ENCODE measurements around the gene GALNT1. TPM values are rescaled to one million over a fixed set of nuclear protein-coding genes. Genes with fewer than 3 reads are reported as not detected.

The GALNT1 gene
- total RNA-seq, 4 donors from 2014 or later, result 38.7 to 52.1 (median 46.8) TPM

- no peak for ATAC-seq
- 74 to 100% methylated on average over 2 to 5 of the region's 5 CpGs for WGBS, 2 donors (ENCODE audit: low coverage in 1 of 2)
- no peak for TF ChIP-seq CTCF (IDR thresholded peaks at IDR 0.05)
- TF ChIP-seq EP300 (IDR thresholded peaks at IDR 0.05), result no peak
- TF ChIP-seq POLR2A (IDR thresholded peaks at IDR 0.05), result no peak
- no peak for TF ChIP-seq POLR2AphosphoS5 (IDR thresholded peaks at IDR 0.05)
Observed at GRCh38 chr18:35637227-35637626, 55.7 kb downstream of the GALNT1 start.

GRCh38 chr18:35639296-35639695, 57.8 kb downstream of the GALNT1 start:
- no peaks in the 10 kb centered on the region for H3K9me3 ChIP-seq
- no peak for ATAC-seq
- TF ChIP-seq POLR2A (IDR thresholded peaks at IDR 0.05), result no peak
- TF ChIP-seq EP300 (IDR thresholded peaks at IDR 0.05), result no peak
- no peak for TF ChIP-seq CTCF (IDR thresholded peaks at IDR 0.05)
- no peak for TF ChIP-seq POLR2AphosphoS5 (IDR thresholded peaks at IDR 0.05)
- no peak overlapping the region for H3K27ac ChIP-seq
- peaks cover 0 to 8% (median 7%) of the 10 kb centered on the region in 3 donors for H3K4me1 ChIP-seq
- 92 to 95% methylated on average over 2 to 4 of the region's 4 CpGs for WGBS, 2 donors (ENCODE audit: low coverage in 1 of 2)
- H3K4me3 ChIP-seq, result no peak overlapping the region
- no peaks in the 10 kb centered on the region for H3K36me3 ChIP-seq
- no peaks in the 10 kb centered on the region for H3K27me3 ChIP-seq

More at GRCh38 chr18:35637227-35637626, 55.7 kb downstream of the GALNT1 start:
- Histone ChIP-seq H3K27ac (no peak overlapping the region), H3K4me3 (no peak overlapping the region), H3K36me3 (no peaks in the 10 kb centered on the region), H3K27me3 (no peaks in the 10 kb centered on the region), H3K9me3 (no peaks in the 10 kb centered on the region), H3K4me1 (peaks cover 0 to 9% (median 7%) of the 10 kb centered on the region in 3 donors)

GRCh38 chr18:35641467-35641866, 59.9 kb downstream of the GALNT1 start:
- H3K36me3 ChIP-seq, result peaks cover 0 to 4% of the 10 kb centered on the region in 2 donors
- H3K27me3 ChIP-seq, result no peaks in the 10 kb centered on the region
- TF ChIP-seq EP300 (IDR thresholded peaks at IDR 0.05) (no peak), POLR2A (IDR thresholded peaks at IDR 0.05) (no peak), POLR2AphosphoS5 (IDR thresholded peaks at IDR 0.05) (no peak), CTCF (IDR thresholded peaks at IDR 0.05) (no peak)
- H3K4me1 ChIP-seq, result no peaks in the 10 kb centered on the region
- no peak for ATAC-seq
- no peak overlapping the region for H3K4me3 ChIP-seq
- 97% methylated on average over 4 of the region's 4 CpGs for WGBS, 2 donors (ENCODE audit: low coverage in 1 of 2)
- H3K9me3 ChIP-seq, result no peaks in the 10 kb centered on the region
- no peak overlapping the region for H3K27ac ChIP-seq

GRCh38 chr18:35641916-35642315, 60.4 kb downstream of the GALNT1 start:
- Histone ChIP-seq H3K36me3 (peaks cover 0 to 6% of the 10 kb centered on the region in 2 donors), H3K4me3 (no peak overlapping the region), H3K27me3 (no peaks in the 10 kb centered on the region), H3K27ac (no peak overlapping the region), H3K9me3 (no peaks in the 10 kb centered on the region), H3K4me1 (no peaks in the 10 kb centered on the region)
- no peak for ATAC-seq
- 92 to 97% methylated on average over 3 of the region's 3 CpGs for WGBS, 2 donors (ENCODE audit: low coverage in 1 of 2)
- TF ChIP-seq CTCF (IDR thresholded peaks at IDR 0.05) (no peak), EP300 (IDR thresholded peaks at IDR 0.05) (no peak)

- Histone ChIP-seq H3K9me3 (no peaks in the 10 kb centered on the region), H3K27ac (no peak overlapping the region), H3K27me3 (no peaks in the 10 kb centered on the region), H3K4me1 (no peaks in the 10 kb centered on the region), H3K4me3 (no peak overlapping the region), H3K36me3 (peaks cover 0 to 6% of the 10 kb centered on the region in 2 donors)
- ATAC-seq, result no peak
- TF ChIP-seq POLR2A (IDR thresholded peaks at IDR 0.05), result no peak
- TF ChIP-seq EP300 (IDR thresholded peaks at IDR 0.05), result no peak
- TF ChIP-seq POLR2AphosphoS5 (IDR thresholded peaks at IDR 0.05), result no peak
- TF ChIP-seq CTCF (IDR thresholded peaks at IDR 0.05), result no peak
- WGBS, 2 donors (ENCODE audit: low coverage in 1 of 2), result 83 to 100% methylated on average over 1 to 2 of the region's 4 CpGs
Observed at GRCh38 chr18:35642802-35643201, 61.3 kb downstream of the GALNT1 start.

Data from gastroesophageal sphincter (tissue), 4 donors.